ENCODE measurements around the gene MCTP1.

DNA sequence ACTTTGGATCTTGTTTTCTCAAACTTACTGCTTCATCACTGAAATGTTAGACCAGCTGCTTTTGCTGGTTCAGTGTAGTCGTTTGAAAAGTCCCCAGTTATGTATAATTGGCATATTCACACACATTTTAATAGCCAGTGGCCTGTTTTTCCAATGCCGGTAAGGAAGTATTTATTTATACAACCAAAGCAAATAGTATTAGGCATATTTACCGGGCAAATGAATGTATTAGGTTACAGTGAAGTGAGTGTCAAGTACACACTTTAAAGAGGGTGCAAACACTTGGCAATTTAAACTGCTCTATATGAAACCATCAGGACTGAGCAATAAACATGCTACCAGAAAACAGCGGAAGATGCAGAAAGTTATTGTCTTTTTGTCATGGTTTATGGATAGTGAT, 242.9 kb downstream of the MCTP1 start:
- no peak for TF ChIP-seq POLR2AphosphoS5 (IDR thresholded peaks at IDR 0.05; ENCODE audit: low read depth, low read length)
- TF ChIP-seq POLR2A (IDR thresholded peaks at IDR 0.05; ENCODE audit: low read depth, low read length), result no peak
